Motor neuron (in vitro differentiated cells): ENCODE measurements around the gene DISP3. TPM values are rescaled to one million over a fixed set of nuclear protein-coding genes. Genes with fewer than 3 reads are reported as not detected.
A peak's percentile ranks its signal among the peaks of the same experiment; 100 is the strongest.

Experiments used
- ATAC-seq, 8 experiments: fragments of 200-7000 bp; cut with Tn5 transposase; replicated peaks in 6 of 8; 2 replicates each; pipeline ENCODE4 v1.8.0; 2021; ENCODE audit warnings: mild to moderate bottlenecking in 8 of 8, moderate library complexity in 8 of 8
- H3K27ac ChIP-seq, 2 donors: fragments of 250-450 bp; sonication (Bioruptor Pico); 2 replicates each; pipeline ENCODE4 v1.9.0; 2021; ENCODE audit warnings: antibody characterized with exemption in 2 of 2, mild to moderate bottlenecking in 2 of 2, moderate library complexity in 1 of 2
- H3K4me1 ChIP-seq, 2 donors: fragments of 250-450 bp; sonication (Bioruptor Pico); replicated peaks in 1 of 2; 2 replicates each; pipeline ENCODE4 v1.6.1; 2021; ENCODE audit warnings: antibody characterized with exemption in 2 of 2, mild to moderate bottlenecking in 2 of 2, moderate library complexity in 1 of 2
- H3K4me3 ChIP-seq, 5 donors: fragments of 250-450 bp; sonication (Bioruptor Pico); 2 replicates each; pipeline ENCODE4 v1.9.0; 2021; ENCODE audit warnings: antibody characterized with exemption in 5 of 5, mild to moderate bottlenecking in 5 of 5, moderate library complexity in 4 of 5
- WGBS, 10 experiments: fragments of 450-650 bp; shearing (Covaris generic); methylation state at CpG; one replicate each; pipeline ENCODE4 v1.0.0; 2022; 5-methylcytosine and 5-hydroxymethylcytosine counted together
- in situ Hi-C, 9 experiments: fragments of 400-800 bp; cut with MboI; loops; one replicate each; pipeline ENCODE4 v1.15.0; 2021; ENCODE audit warnings: low sequenced_read_pairs in 9 of 9, low pct_unique_long_range_greater_than_20kb in 2 of 9; ENCODE audit not compliant: unreplicated experiment in 9 of 9
- total RNA-seq, 8 experiments: library from RNA; unstranded; fragments of 300-600 nt; gene quantifications; 2 replicates each; pipeline versions ENCODE4 v1.2.3 to v1.2.4, GENCODE V29; 2022

Gene DISP3
- total RNA-seq, 8 experiments from 2014 or later, result 0.18 to 23.4 (median 8.5) TPM

GRCh38 chr1:11559591-11559970 lies 80.6 kb downstream of the DISP3 start:
- 0 to 80% (median 40%) methylated on average over 1 to 2 of the region's 6 CpGs; no CpG with 5 or more reads in 7 of the 10 experiments for WGBS, 10 experiments
- no peak overlapping the region for H3K27ac ChIP-seq
- in situ Hi-C loops, result no loop called here

GRCh38 chr1:11560061-11560460 lies 81.1 kb downstream of the DISP3 start:
- ATAC-seq, result no peak
- 76 to 100% (median 76%) methylated on average over 1 to 6 of the region's 8 CpGs; no CpG with 5 or more reads in 7 of the 10 experiments for WGBS, 10 experiments
- in situ Hi-C loops, result no loop called here
- Histone ChIP-seq H3K4me1 (peaks cover 18 to 20% of the 10 kb centered on the region in 2 donors), H3K27ac (no peak overlapping the region), H3K4me3 (no peak overlapping the region)

More at GRCh38 chr1:11559591-11559970, 80.6 kb downstream of the DISP3 start:
- Histone ChIP-seq H3K4me3 (no peak overlapping the region), H3K4me1 (peaks cover 17 to 23% of the 10 kb centered on the region in 2 donors)
- ATAC-seq, result no peak

- Histone ChIP-seq H3K4me1 (peaks cover 26% of the 10 kb centered on the region in 2 donors), H3K4me3 (no peak overlapping the region), H3K27ac (no peak overlapping the region)
- in situ Hi-C loops, result no loop called here
- no peak for ATAC-seq
These were observed 82.8 kb downstream of the DISP3 start for GRCh38 chr1:11561740-11562139.

GRCh38 chr1:11562664-11563063 lies 83.7 kb downstream of the DISP3 start:
- in situ Hi-C loops, result no loop called here
- Histone ChIP-seq H3K4me1 (peaks cover 28% of the 10 kb centered on the region in 2 donors), H3K4me3 (no peak overlapping the region), H3K27ac (no peak overlapping the region)
- 36 to 97% (median 92%) methylated on average over 2 to 6 of the region's 6 CpGs; no CpG with 5 or more reads in 3 of the 10 experiments for WGBS, 10 experiments
- no peak for ATAC-seq

- in situ Hi-C loops, result no loop called here
- ATAC-seq, result peak; percentile 79 to 91 (median 89)
- Histone ChIP-seq H3K4me3 (no peak overlapping the region), H3K27ac (peak overlapping the region; percentile 34 to 63), H3K4me1 (peaks cover 28% of the 10 kb centered on the region in 2 donors)
- WGBS, 10 experiments, result 0 to 19% (median 2%) methylated on average over 2 to 13 of the region's 14 CpGs; no CpG with 5 or more reads in 3 of the 10 experiments
These were observed 84.7 kb downstream of the DISP3 start for GRCh38 chr1:11563560-11564069.

GRCh38 chr1:11564237-11564636 lies 85.3 kb downstream of the DISP3 start:
- 20 to 66% (median 50%) methylated on average over 1 to 5 of the region's 5 CpGs; no CpG with 5 or more reads in 3 of the 10 experiments for WGBS, 10 experiments
- Histone ChIP-seq H3K27ac (no peak overlapping the region), H3K4me3 (no peak overlapping the region), H3K4me1 (peaks cover 28% of the 10 kb centered on the region in 2 donors)
- in situ Hi-C loops, result no loop called here
- ATAC-seq, result peak in 3 of 8 experiments; percentile 0 to 13 (median 11)

- peak in 4 of 8 experiments; percentile 11 to 89 (median 79) for ATAC-seq
- in situ Hi-C loops, result no loop called here
- Histone ChIP-seq H3K4me1 (peaks cover 34 to 35% of the 10 kb centered on the region in 2 donors), H3K27ac (no peak overlapping the region), H3K4me3 (no peak overlapping the region)
- WGBS, 10 experiments, result 0 to 71% (median 57%) methylated on average over 1 to 16 of the region's 16 CpGs; no CpG with 5 or more reads in 1 of the 10 experiments
These were observed 87.3 kb downstream of the DISP3 start for GRCh38 chr1:11566042-11566850.

- ATAC-seq, result no peak
- in situ Hi-C loops, result no loop called here
- Histone ChIP-seq H3K4me3 (no peak overlapping the region), H3K27ac (no peak overlapping the region), H3K4me1 (peaks cover 39 to 41% of the 10 kb centered on the region in 2 donors)
- WGBS, 10 experiments, result 40 to 94% (median 86%) methylated on average over 1 to 11 of the region's 11 CpGs; no CpG with 5 or more reads in 2 of the 10 experiments
These were observed 88.5 kb downstream of the DISP3 start for GRCh38 chr1:11567244-11568065.

GRCh38 chr1:11568687-11569086 lies 89.7 kb downstream of the DISP3 start:
- 24 to 95% (median 64%) methylated on average over 1 to 8 of the region's 8 CpGs for WGBS, 10 experiments
- no peak for ATAC-seq
- Histone ChIP-seq H3K4me1 (peaks cover 31 to 33% of the 10 kb centered on the region in 2 donors), H3K4me3 (no peak overlapping the region), H3K27ac (no peak overlapping the region)
- in situ Hi-C loops, result no loop called here

GRCh38 chr1:11569551-11569950 lies 90.6 kb downstream of the DISP3 start:
- 43 to 90% (median 78%) methylated on average over 2 to 12 of the region's 14 CpGs; no CpG with 5 or more reads in 5 of the 10 experiments for WGBS, 10 experiments
- in situ Hi-C loops, result no loop called here
- Histone ChIP-seq H3K4me1 (peaks cover 22 to 25% of the 10 kb centered on the region in 2 donors), H3K4me3 (no peak overlapping the region), H3K27ac (no peak overlapping the region)
- ATAC-seq, result no peak

- no peak overlapping the region for H3K4me3 ChIP-seq
- 0 to 80% (median 73%) methylated on average over 1 to 2 of the region's 3 CpGs; no CpG with 5 or more reads in 3 of the 10 experiments for WGBS, 10 experiments
- no peak overlapping the region for H3K27ac ChIP-seq
- ATAC-seq, result no peak
- in situ Hi-C loops, result no loop called here
- peaks cover 20 to 23% of the 10 kb centered on the region in 2 donors for H3K4me1 ChIP-seq
These were observed 91.0 kb downstream of the DISP3 start for GRCh38 chr1:11569954-11570353.

- Histone ChIP-seq H3K27ac (no peak overlapping the region), H3K4me1 (peaks cover 20 to 23% of the 10 kb centered on the region in 2 donors), H3K4me3 (no peak overlapping the region)
- in situ Hi-C loops, result no loop called here
- ATAC-seq, result peak in 3 of 8 experiments; percentile 16 to 30 (median 24)
- WGBS, 10 experiments, result 47 to 92% (median 64%) methylated on average over 1 to 12 of the region's 16 CpGs; no CpG with 5 or more reads in 5 of the 10 experiments
These were observed 91.9 kb downstream of the DISP3 start for GRCh38 chr1:11570821-11571380.
